Embryonic facial prominence (tissue), 1 donor: ENCODE data around the gene CSHL1.
"Not testable (repeated sequence)": the region's sequence is repeated elsewhere in the genome, so short reads cannot be mapped to it uniquely, and the experiment has no call there.

Experiments
- DNase-seq: peaks from one replicate; pipeline ENCODE4 v3.0.0-alpha.2; 2016; ENCODE audit errors: extremely low spot score

Gene CSHL1

DNA sequence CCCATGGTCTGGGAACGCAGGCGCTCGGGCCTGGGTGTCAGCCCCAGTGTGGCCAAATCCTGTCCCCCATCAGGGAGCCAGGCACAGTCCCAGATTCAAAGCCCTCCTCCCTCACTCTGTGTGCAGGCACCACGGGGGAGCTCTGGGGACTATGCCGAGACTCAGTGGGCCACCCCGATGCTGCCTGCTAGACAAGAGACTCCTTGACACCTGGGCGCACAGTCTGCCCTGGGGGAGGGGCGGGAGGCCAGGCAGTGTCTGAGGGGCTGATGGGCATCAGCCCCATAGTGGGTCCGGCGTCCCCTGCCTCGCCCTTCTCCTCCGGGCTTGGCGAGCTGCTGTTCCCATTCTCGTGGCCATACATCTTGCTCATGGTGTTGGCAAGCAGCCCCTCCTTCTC is 29.5 kb upstream of the CSHL1 start:
- no peak for DNase-seq

- DNase-seq: no peak
Observed at GRCh38 chr17:63939884-63940283, 28.8 kb upstream of the CSHL1 start.

- DNase-seq: no peak
Observed at GRCh38 chr17:63939401-63939800, 28.3 kb upstream of the CSHL1 start.

GRCh38 chr17:63937920-63938319 is 26.9 kb upstream of the CSHL1 start:
- DNase-seq: no peak

DNA sequence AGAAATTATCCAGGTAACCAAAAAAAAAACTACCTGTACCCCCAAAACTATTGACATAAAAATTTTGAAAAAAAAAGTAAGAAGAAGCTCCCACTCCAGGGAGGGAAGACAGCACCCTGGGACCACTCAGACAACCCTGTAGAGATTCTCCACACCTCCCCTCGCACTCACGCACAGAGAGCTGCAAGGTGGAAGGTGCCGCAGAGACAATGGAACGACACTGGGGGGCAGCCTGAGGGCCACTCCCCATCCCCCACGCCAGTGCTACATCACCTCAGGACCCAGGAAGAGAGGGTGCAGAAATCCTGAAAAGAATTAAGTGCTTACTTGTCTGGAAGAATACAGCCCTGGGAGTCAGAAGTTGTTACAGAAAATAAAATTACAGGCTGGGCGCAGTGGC is 26.3 kb upstream of the CSHL1 start:
- DNase-seq: no peak

DNA sequence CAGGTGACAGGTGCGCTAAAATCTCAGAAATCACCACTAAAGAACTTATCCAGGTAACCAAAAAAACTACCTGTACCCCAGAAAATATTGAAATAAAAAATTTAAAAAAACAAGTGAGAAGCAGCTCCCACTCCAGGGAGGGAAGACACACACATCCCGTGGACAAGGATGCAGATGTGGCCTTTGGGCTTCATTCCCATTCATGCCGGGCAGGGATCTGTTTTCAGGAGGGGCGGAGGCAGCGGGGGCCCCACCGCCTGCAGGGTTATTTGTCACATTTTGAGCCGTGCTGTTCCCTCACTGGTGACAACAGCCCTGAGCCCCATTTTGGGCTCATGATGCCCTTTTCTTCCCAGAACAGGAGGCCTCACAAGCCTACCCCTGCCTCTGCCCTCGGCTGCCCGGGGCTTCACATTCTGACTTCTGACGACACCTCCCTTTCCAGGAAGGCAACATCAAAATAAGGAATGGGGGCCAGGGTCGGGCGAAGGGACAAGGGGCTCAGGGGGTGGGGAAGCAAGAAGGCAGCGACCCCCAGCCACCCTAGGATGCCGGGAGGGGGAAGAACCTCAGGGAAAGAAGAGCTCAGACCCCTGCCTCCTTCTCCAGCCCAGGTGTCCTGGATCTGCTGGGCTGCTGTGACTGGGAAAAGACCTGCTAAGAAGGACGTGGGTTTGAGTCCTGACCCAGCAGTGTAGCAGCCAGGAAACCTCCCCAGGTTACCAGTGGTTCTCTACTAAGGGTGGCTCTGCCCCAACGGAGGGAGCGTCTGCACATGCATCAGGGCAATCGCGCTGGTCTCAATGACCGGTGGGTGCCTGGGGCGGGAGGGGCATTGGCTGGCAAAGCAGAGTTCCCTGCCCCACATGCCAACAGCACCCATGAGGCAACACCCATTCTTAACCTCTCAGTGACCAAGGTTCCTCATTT is 23.4 kb upstream of the CSHL1 start:
- DNase-seq: no peak

DNA sequence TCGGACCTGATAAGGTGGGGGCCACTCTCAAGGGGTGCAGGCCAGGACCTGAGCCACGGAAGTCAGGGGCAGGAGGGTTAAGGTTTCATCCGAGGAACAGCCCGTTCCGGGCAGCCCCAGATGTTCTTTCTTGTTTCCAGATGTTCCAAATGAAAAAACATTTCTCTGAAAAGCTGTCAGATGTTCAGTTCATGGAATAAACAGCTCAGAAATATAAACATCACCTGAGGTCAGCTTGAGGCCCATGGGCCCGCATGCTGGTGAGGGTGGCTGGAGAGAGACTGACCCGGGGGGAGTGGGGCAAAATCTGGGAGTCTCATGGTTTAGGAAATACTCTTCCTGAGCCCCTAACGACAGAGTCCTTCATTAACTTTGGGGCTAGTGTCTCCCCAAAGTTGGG is 22.5 kb upstream of the CSHL1 start:
- no peak for DNase-seq

DNA sequence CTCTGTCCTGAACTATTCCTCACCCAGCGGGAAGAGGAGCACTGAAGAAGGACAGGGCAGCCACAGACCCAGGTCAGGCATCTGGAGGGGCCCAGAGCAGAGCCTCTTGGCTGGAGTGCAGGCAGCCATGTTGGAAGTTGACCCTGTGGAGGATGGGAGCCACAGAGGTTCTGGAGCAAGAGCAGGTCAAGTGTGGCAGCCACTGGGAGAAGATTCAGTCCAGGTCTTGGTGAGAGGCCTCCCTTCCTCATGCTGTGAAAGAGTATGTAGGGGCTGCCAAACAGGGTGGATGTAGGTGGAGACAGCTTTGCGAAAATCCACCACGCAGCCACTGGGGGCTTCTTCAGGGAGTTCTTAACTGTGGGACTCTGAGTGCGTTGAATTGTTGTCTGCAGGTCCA is 21.7 kb upstream of the CSHL1 start:
- DNase-seq: no peak

- DNase-seq: no peak
Observed at GRCh38 chr17:63931981-63932561, 21.0 kb upstream of the CSHL1 start, which contains the start of gene CD79B. TSS of gene CD79B (minus strand) at chr17:63932331. CDS start at chr17:63932261, 70 bp downstream.

- no peak for DNase-seq
Observed at GRCh38 chr17:63930951-63931575, 20.0 kb upstream of the CSHL1 start.

- no peak for DNase-seq
Observed at GRCh38 chr17:63929860-63930766, 19.1 kb upstream of the CSHL1 start.

DNA sequence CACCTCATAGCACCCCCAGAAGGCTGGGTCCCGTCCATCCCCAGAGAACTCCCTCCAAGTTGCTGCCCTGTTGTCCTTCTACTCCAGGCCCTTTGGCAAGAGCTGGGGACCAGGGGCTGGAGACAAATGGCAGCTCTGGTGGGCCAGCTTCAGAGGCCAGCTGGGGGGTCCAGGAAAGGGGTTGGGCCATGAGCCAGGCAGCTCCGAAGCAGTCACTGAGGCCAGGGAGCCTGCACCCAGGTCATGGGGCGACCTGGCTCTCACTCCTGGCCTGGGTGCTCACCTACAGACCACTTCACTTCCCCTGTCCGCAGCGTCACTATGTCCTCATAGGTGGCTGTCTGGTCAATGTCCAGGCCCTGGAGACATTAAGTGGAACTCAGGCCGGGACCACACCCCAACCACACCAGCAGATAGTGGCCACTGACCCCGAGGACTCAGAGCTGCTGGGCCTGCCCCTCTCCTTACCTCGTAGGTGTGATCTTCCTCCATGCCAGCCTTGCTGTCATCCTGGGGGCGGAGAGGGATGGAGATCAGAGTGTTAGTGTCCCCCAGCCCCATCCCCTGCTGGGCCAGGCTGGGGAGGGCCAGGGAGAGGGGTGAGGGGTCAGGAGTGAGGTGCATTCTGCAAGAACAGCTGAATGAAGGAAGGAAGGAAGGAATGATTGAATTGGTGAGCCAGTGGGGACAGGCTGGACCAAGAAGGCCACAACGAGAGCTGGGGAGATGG is 18.1 kb upstream of the CSHL1 start:
- DNase-seq: no peak

DNA sequence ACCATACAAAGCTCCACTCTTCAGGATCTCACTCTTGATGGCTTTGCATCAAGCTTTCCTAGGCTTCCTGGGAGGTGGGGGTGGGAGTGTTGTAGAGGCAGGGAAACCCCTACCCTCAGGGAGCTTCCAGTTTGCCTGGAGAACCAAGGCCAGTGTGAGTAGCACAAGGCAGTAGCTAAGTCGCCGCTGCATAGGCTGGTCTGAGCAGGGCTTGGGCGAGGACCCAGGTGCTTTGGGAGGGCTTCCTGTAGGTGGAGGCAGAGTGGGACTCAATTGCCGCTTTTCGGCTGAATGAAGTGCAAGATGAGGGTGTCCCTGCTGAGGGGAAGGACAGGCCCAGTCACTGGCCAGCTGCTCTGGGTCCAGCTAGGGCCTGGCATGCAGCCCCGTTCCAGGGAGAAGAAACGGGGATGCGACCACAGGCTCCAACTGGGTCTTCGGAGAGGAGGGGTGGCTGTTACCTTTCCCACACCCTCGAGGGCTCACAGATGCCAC is 17.2 kb upstream of the CSHL1 start:
- DNase-seq: no peak

DNA sequence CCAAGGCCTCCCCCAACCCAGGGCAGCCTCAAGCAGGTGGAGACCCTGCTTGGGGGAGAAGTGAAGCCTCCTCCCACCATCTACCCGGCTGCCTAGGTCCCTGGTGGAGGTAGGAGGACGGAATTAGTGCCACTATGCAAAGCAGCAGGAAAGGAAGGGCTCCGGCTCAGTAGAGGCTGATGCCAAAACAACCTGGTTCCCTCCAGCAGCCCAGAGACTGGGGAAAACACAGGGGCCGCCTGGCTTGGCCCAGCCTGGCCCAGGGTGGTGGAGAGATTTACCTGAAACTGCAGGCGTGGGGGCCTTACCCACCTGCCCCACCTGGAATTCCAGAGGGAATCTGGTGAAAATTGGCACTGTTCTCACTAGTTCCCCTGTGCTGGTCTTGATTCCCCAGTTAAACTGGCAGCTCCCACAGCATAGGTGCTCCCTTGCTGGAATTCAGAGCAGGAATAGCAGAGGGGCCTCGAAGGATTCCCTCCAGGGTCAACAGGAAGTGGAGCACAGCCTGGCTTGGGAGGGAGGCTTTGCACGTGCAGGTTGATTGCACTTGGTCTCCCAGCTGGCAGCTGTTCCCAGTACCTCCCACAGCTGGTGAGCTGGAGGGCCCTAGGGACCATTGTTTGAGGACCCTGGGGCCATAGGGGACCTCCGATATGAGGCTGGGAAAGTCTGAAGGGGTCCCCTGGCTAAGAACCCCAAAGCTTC is 16.6 kb upstream of the CSHL1 start:
- DNase-seq: no peak

DNA sequence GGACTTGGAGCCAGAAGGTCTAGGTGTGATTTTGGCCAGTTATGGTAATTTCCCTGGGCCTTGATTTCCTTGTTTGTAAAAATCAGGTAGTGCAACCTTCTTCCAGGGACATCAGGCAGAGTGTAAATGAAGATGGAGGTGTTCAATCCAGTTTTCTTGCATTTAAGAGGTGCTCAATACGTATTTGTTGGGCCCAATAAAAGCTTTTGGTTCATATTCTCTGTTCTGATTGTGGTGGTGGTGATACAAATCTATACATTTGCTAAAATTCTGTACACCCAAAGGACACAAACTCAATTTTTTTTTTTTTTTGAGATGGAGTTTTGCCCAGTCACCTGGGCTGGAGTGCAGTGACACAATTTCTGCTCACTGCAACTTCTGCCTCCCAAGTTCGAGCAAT is 15.1 kb upstream of the CSHL1 start:
- no peak for DNase-seq

- DNase-seq: no peak
Observed at GRCh38 chr17:63925615-63926014, 14.6 kb upstream of the CSHL1 start.

- DNase-seq: not testable (repeated sequence)
Observed at GRCh38 chr17:63922402-63922801, 11.3 kb upstream of the CSHL1 start.

DNA sequence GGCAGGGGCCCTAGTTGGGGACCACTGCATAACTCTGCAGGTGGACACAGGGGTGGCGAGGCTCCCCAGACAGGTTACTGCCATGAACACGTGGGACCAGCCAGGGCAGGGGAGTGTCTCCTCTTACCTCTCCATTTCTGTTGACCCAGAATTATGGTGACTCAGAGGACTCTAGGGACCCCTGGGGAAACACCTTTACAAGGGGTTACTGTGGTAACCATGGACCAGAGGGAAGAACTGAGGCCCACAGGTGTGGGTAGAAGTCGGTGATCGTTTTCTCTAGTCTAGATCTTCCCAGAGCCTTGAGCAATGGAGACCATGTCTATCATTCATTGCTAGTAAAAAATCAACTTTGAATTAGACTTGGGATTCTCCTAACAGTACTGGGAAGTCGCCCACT is 9.7 kb upstream of the CSHL1 start:
- not testable (repeated sequence) for DNase-seq

DNA sequence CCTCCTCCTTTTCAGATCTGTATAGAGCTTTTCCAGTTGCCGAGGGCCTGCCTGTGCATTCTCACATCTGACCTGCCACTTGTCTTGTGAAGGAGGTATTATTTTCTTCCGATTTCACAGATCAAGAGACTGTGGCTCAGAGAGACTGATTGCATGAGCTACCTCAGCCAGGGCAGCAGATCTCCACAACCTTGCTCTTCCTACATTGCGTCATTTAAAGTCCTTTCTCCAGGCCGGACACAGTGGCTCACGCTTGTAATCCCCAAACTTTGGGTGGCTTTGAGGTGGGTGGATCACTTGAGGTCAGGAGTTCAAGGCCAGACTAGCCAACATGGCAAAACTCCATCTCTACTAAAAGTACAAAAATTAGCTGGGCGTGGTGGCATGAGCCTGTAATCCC is 9.0 kb upstream of the CSHL1 start:
- DNase-seq: not testable (repeated sequence)

DNA sequence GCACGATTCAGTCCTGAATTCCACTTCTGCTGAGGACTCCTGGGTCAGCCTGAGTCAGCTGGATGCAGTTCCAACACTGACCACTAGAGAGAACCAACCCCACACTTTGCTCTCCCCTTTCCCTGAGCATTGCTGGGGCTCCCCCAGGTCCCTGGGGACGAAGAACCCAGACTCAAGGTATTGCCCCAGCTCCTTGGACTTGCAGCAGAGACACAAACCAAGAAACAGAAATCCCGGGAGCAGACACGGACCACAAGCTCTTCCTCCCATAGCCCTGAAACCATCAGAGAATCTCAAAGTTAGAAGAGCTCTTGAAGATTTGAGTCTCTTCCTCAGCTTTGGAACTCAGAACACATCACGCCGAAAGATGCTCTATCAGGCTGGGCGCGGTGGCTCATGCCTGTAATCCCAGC is 8.3 kb upstream of the CSHL1 start:
- DNase-seq: no peak
